Loucy (cell line): ENCODE data around the gene SIGLEC15.

Source experiments
- EZH2phosphoT487 ChIP-seq: fragments of 200-600 bp; IDR thresholded peaks from 2 replicates; pipeline ENCODE4 v1.6.1; 2018; ENCODE audit warnings: antibody characterized with exemption, mild to moderate bottlenecking, moderate library complexity, borderline replicate concordance
- TF ChIP-seq, protein P1 (sequence below): fragments of 200-600 bp; sonication (generic); conservative IDR thresholded peaks from 2 replicates; pipeline ENCODE4 v1.5.1; 2014; ENCODE audit warnings: mild to moderate bottlenecking, antibody characterized with exemption, low read length

DNA sequence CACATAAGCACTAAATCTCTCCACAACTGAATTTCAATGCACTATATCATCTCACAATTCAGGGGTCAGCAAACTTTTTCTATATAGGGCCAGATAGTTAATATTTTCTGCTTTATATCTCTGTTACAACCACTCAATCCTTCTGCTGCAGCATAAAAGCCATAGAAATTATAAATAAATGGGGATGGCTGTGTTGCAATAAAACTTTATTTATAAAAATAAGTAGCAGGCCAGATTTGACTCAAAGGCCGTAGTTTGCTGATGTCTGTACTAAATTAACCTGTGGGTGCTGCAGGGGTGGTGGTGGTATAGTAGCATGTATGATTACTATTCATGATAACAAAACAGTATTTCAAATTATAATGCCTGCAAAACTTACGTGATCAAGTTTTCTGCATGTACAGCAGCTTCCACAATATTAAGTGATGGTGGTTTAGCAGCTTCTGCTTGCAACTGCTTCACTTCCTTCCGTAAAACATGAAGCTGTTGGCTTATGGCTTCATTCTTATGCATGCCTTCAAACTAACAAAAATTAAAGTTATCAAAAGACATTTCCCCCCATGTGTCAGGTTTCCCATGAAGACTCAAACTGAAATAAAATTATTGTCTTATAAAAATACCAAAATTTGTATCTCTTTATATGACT, 64.1 kb downstream of the SIGLEC15 start:
- TF ChIP-seq, protein P1, sequence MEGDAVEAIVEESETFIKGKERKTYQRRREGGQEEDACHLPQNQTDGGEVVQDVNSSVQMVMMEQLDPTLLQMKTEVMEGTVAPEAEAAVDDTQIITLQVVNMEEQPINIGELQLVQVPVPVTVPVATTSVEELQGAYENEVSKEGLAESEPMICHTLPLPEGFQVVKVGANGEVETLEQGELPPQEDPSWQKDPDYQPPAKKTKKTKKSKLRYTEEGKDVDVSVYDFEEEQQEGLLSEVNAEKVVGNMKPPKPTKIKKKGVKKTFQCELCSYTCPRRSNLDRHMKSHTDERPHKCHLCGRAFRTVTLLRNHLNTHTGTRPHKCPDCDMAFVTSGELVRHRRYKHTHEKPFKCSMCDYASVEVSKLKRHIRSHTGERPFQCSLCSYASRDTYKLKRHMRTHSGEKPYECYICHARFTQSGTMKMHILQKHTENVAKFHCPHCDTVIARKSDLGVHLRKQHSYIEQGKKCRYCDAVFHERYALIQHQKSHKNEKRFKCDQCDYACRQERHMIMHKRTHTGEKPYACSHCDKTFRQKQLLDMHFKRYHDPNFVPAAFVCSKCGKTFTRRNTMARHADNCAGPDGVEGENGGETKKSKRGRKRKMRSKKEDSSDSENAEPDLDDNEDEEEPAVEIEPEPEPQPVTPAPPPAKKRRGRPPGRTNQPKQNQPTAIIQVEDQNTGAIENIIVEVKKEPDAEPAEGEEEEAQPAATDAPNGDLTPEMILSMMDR: no peak
- TF ChIP-seq EZH2phosphoT487: no peak
